ENCODE data around the gene GPBAR1. TPM values are rescaled to one million over a fixed set of nuclear protein-coding genes. Genes with fewer than 3 reads are reported as not detected.
A peak's percentile ranks its signal among the peaks of the same experiment; 100 is the strongest.

Gene GPBAR1
- total and polyA plus RNA-seq, 4 experiments from 2014 or later = 0.17 to 1.2 (median 0.67) TPM

GRCh38 chr2:218282173-218282991 lies 21.6 kb downstream of the GPBAR1 start:
- peaks cover 58% of the 10 kb centered on the region for H3K36me3 ChIP-seq (ENCODE audit: insufficient read depth, low read length)
- no peaks in the 10 kb centered on the region for H3K27me3 ChIP-seq (ENCODE audit: insufficient read depth, low read length)
- no peak for DNase-seq
- intact Hi-C loops (cut with micrococcal nuclease) = no loop called here
- H3K9me3 ChIP-seq (ENCODE audit: control insufficient read depth in 1 of 2, low read length in 2 of 2) = no peaks in the 10 kb centered on the region
- no peak overlapping the region for H3K4me3 ChIP-seq (ENCODE audit: low read length in 2 of 2)
- peak overlapping the region; percentile 94 for H3K27ac ChIP-seq (ENCODE audit: low read depth, low read length)
- ChIA-PET CTCF (ENCODE audit: partially characterized antibody) (interaction anchor here (0.6 to 20.1 kb wide), 3 partner anchors 9 to 18 kb away, joined by 3 to 446 read pairs (median 20); partner anchors contain the start of genes AAMP, PNKD and TMBIM1), POLR2A (ENCODE audit: partially characterized antibody) (interaction anchor here (0.8 to 7.2 kb wide), 3 partner anchors 8 to 115 kb away, joined by 3 to 188 read pairs (median 3); partner anchors contain the start of genes AAMP and PNKD)
- Mint-ChIP-seq H3K36me3 (peaks cover 24 to 59% of the 10 kb centered on the region in 2 donors), H3K9me3 (no peaks in the 10 kb centered on the region), H3K4me3 (peak overlapping the region in 2 of 8 donors; percentile 15 to 31), H3K4me1 (peaks cover 33 to 64% (median 49%) of the 10 kb centered on the region in 4 donors), H3K27me3 (no peaks in the 10 kb centered on the region), H3K27ac (peak overlapping the region; percentile 31 to 100 (median 62))
- peaks cover 55% of the 10 kb centered on the region for H3K4me1 ChIP-seq (ENCODE audit: insufficient read depth, low read length)

- Histone ChIP-seq H3K27me3 (ENCODE audit: insufficient read depth, low read length) (no peaks in the 10 kb centered on the region), H3K27ac (ENCODE audit: low read depth, low read length) (peak overlapping the region; percentile 94), H3K4me1 (ENCODE audit: insufficient read depth, low read length) (peaks cover 74% of the 10 kb centered on the region), H3K4me3 (ENCODE audit: low read length in 2 of 2) (peak overlapping the region in 1 of 2 donors; percentile 16), H3K9me3 (ENCODE audit: control insufficient read depth in 1 of 2, low read length in 2 of 2) (no peaks in the 10 kb centered on the region), H3K36me3 (ENCODE audit: insufficient read depth, low read length) (peaks cover 39% of the 10 kb centered on the region)
- H3K4me3 Mint-ChIP-seq = peak overlapping the region; percentile 74 to 96 (median 85)
- intact Hi-C loops (cut with micrococcal nuclease) = loop anchor here (1.0 kb wide), 1 partner anchor 8 kb away; the partner anchor contains the start of gene TMBIM1
- no peaks in the 10 kb centered on the region for H3K27me3 Mint-ChIP-seq
- ChIA-PET CTCF (ENCODE audit: partially characterized antibody) (interaction anchor here (0.9 to 20.1 kb wide), 6 partner anchors 8 to 74 kb away, joined by 3 to 446 read pairs (median 14); partner anchors contain the start of genes AAMP, CATIP, PNKD and TMBIM1), POLR2A (ENCODE audit: partially characterized antibody) (interaction anchor here (0.6 to 11.0 kb wide), 10 partner anchors 10 to 121 kb away, joined by 3 to 188 read pairs (median 4); partner anchors contain the start of genes AAMP, CATIP, CTDSP1 and PNKD)
- H3K4me1 Mint-ChIP-seq = peaks cover 43 to 83% (median 63%) of the 10 kb centered on the region in 4 donors
- peaks cover 17 to 46% of the 10 kb centered on the region in 2 donors for H3K36me3 Mint-ChIP-seq
- peak overlapping the region; percentile 98 to 100 (median 99) for H3K27ac Mint-ChIP-seq
- no peaks in the 10 kb centered on the region for H3K9me3 Mint-ChIP-seq
- DNase-seq = peak; percentile 46 to 84 (median 50)
Observed at GRCh38 chr2:218284106-218284811, 23.4 kb downstream of the GPBAR1 start.

GRCh38 chr2:218285604-218286003 lies 24.8 kb downstream of the GPBAR1 start:
- intact Hi-C loops (cut with micrococcal nuclease) = loop anchor here (1.0 to 5.0 kb wide), 4 partner anchors 15 to 1102 kb away; partner anchors contain the start of genes AAMP, CNOT9, DNPEP and PNKD
- no peaks in the 10 kb centered on the region for H3K27me3 ChIP-seq (ENCODE audit: insufficient read depth, low read length)
- Mint-ChIP-seq H3K27me3 (no peaks in the 10 kb centered on the region), H3K4me1 (peaks cover 52 to 90% (median 71%) of the 10 kb centered on the region in 4 donors), H3K36me3 (peaks cover 4 to 43% of the 10 kb centered on the region in 2 donors), H3K4me3 (peak overlapping the region; percentile 90 to 97 (median 91)), H3K27ac (peak overlapping the region; percentile 98 to 100 (median 99)), H3K9me3 (no peaks in the 10 kb centered on the region)
- CTCF ChIA-PET (ENCODE audit: partially characterized antibody) = interaction anchor here (0.6 to 20.1 kb wide), 8 partner anchors 10 to 110 kb away, joined by 3 to 446 read pairs (median 16); partner anchors contain the start of genes AAMP, CATIP and PNKD
- peak overlapping the region; percentile 94 for H3K27ac ChIP-seq (ENCODE audit: low read depth, low read length)
- peaks cover 26% of the 10 kb centered on the region for H3K36me3 ChIP-seq (ENCODE audit: insufficient read depth, low read length)
- peaks cover 87% of the 10 kb centered on the region for H3K4me1 ChIP-seq (ENCODE audit: insufficient read depth, low read length)
- POLR2A ChIA-PET (ENCODE audit: partially characterized antibody) = interaction anchor here (0.8 to 11.0 kb wide), 13 partner anchors 10 to 425 kb away, joined by 3 to 188 read pairs (median 3); partner anchors contain the start of genes AAMP, CTDSP1 and PNKD
- peak overlapping the region; percentile 53 to 86 for H3K4me3 ChIP-seq (ENCODE audit: low read length in 2 of 2)
- H3K9me3 ChIP-seq (ENCODE audit: control insufficient read depth in 1 of 2, low read length in 2 of 2) = no peaks in the 10 kb centered on the region
- DNase-seq = peak in 1 of 5 donors; percentile 58

- H3K4me3 ChIP-seq (ENCODE audit: low read length in 2 of 2) = peak overlapping the region; percentile 53 to 86
- no peaks in the 10 kb centered on the region for H3K9me3 ChIP-seq (ENCODE audit: control insufficient read depth in 1 of 2, low read length in 2 of 2)
- peaks cover 92% of the 10 kb centered on the region for H3K4me1 ChIP-seq (ENCODE audit: insufficient read depth, low read length)
- peak; percentile 84 to 97 (median 87) for DNase-seq
- ChIA-PET CTCF (ENCODE audit: partially characterized antibody) (interaction anchor here (0.7 to 20.1 kb wide), 16 partner anchors 9 to 899 kb away, joined by 3 to 446 read pairs (median 4); partner anchors contain the start of genes AAMP, CATIP and PNKD), POLR2A (ENCODE audit: partially characterized antibody) (interaction anchor here (0.6 to 11.0 kb wide), 22 partner anchors 9 to 963 kb away, joined by 3 to 188 read pairs (median 5); partner anchors contain the start of genes AAMP, BCS1L, CATIP and CTDSP1)
- peak overlapping the region; percentile 90 to 97 (median 91) for H3K4me3 Mint-ChIP-seq
- H3K36me3 ChIP-seq (ENCODE audit: insufficient read depth, low read length) = peaks cover 18% of the 10 kb centered on the region
- peak overlapping the region; percentile 94 for H3K27ac ChIP-seq (ENCODE audit: low read depth, low read length)
- peaks cover 0 to 46% of the 10 kb centered on the region in 2 donors for H3K36me3 Mint-ChIP-seq
- H3K27ac Mint-ChIP-seq = peak overlapping the region; percentile 98 to 100 (median 99)
- no peaks in the 10 kb centered on the region for H3K27me3 ChIP-seq (ENCODE audit: insufficient read depth, low read length)
- intact Hi-C loops (cut with micrococcal nuclease) = loop anchor here (1.0 to 5.0 kb wide), 4 partner anchors 17 to 1100 kb away; partner anchors contain the start of genes AAMP, CNOT9, DNPEP and PNKD
- no peaks in the 10 kb centered on the region for H3K27me3 Mint-ChIP-seq
- no peaks in the 10 kb centered on the region for H3K9me3 Mint-ChIP-seq
- peaks cover 55 to 95% (median 73%) of the 10 kb centered on the region in 4 donors for H3K4me1 Mint-ChIP-seq
Observed at GRCh38 chr2:218286570-218287459, 26.0 kb downstream of the GPBAR1 start.

- Histone ChIP-seq H3K9me3 (ENCODE audit: control insufficient read depth in 1 of 2, low read length in 2 of 2) (no peaks in the 10 kb centered on the region), H3K4me3 (ENCODE audit: low read length in 2 of 2) (peak overlapping the region; percentile 74 to 78), H3K27me3 (ENCODE audit: insufficient read depth, low read length) (no peaks in the 10 kb centered on the region), H3K27ac (ENCODE audit: low read depth, low read length) (peak overlapping the region; percentile 94), H3K4me1 (ENCODE audit: insufficient read depth, low read length) (peaks cover 82% of the 10 kb centered on the region), H3K36me3 (ENCODE audit: insufficient read depth, low read length) (no peaks in the 10 kb centered on the region)
- Mint-ChIP-seq H3K27ac (peak overlapping the region; percentile 98 to 100 (median 99)), H3K27me3 (no peaks in the 10 kb centered on the region), H3K4me1 (peaks cover 54 to 93% (median 70%) of the 10 kb centered on the region in 4 donors), H3K4me3 (peak overlapping the region; percentile 90 to 97 (median 96)), H3K36me3 (peaks cover 0 to 33% of the 10 kb centered on the region in 2 donors), H3K9me3 (no peaks in the 10 kb centered on the region)
- intact Hi-C loops (cut with micrococcal nuclease) = loop anchor here (5.0 kb wide), 2 partner anchors 603 to 1098 kb away; partner anchors contain the start of gene DNPEP
- DNase-seq = no peak
- CTCF ChIA-PET (ENCODE audit: partially characterized antibody) = interaction anchor here (0.8 to 20.1 kb wide), 12 partner anchors 9 to 111 kb away, joined by 3 to 446 read pairs (median 4); partner anchors contain the start of genes AAMP, CATIP, CTDSP1 and PNKD
- POLR2A ChIA-PET (ENCODE audit: partially characterized antibody) = interaction anchor here (0.8 to 11.2 kb wide), 15 partner anchors 10 to 116 kb away, joined by 3 to 176 read pairs (median 5); partner anchors contain the start of genes AAMP, CATIP and PNKD
Observed at GRCh38 chr2:218289639-218290315, 29.0 kb downstream of the GPBAR1 start.
